Gastrocnemius medialis (tissue), 4 donors: ENCODE data around the gene ARMC7. TPM values are rescaled to one million over a fixed set of nuclear protein-coding genes. Genes with fewer than 3 reads are reported as not detected.
"Not testable (repeated sequence)": the region's sequence is repeated elsewhere in the genome, so short reads cannot be mapped to it uniquely, and the experiment has no call there.

Experiments
- ATAC-seq, 2 donors: fragments of 150-250 bp; one replicate each; pipeline ENCODE4 v1.9.1; 2016
- DNase-seq, 2 donors: peaks; one replicate each; pipeline ENCODE4 v3.0.0-alpha.2; 2019
- H3K27ac ChIP-seq, 4 donors: fragments of 200-600 bp; sonication (generic); 1 replicate in 1 of 4; 2 replicates in 3 of 4; pipeline ENCODE4 v1.5.1; 2016 to 2018; ENCODE audit warnings: mild to moderate bottlenecking in 2 of 4, moderate library complexity in 1 of 4
- H3K27me3 ChIP-seq, 3 donors: fragments of 200-600 bp; sonication (generic) in 2 of 3; 1 replicate in 1 of 3; 2 replicates in 2 of 3; pipeline versions ENCODE4 v1.5.1 to v1.6.0; 2016 to 2019; ENCODE audit warnings: mild to moderate bottlenecking in 1 of 3, moderate library complexity in 1 of 3
- H3K36me3 ChIP-seq, 2 donors: fragments of 200-600 bp; sonication (generic) in 1 of 2; one replicate each; pipeline ENCODE4 v1.5.1; 2017 to 2018
- H3K4me1 ChIP-seq, 2 donors: fragments of 200-600 bp; sonication (generic) in 1 of 2; one replicate each; pipeline ENCODE4 v1.5.1; 2016 to 2017; ENCODE audit warnings: mild to moderate bottlenecking in 2 of 2
- H3K4me3 ChIP-seq, 4 donors: fragments of 200-600 bp; sonication (generic) in 3 of 4; 1 replicate in 1 of 4; 2 replicates in 3 of 4; pipeline ENCODE4 v1.5.1; 2016 to 2019; ENCODE audit warnings: mild to moderate bottlenecking in 2 of 4
- H3K9me3 ChIP-seq, 3 donors: fragments of 200-600 bp; sonication (generic) in 2 of 3; 1 replicate in 1 of 3; 2 replicates in 2 of 3; pipeline ENCODE4 v1.5.1; 2016 to 2019
- CTCF ChIP-seq, 5 experiments: fragments of 450-650 bp in 3 of 5; fragments of 200-600 bp in 2 of 5; sonication (generic) in 2 of 5; IDR thresholded peaks in 4 of 5; conservative IDR thresholded peaks in 1 of 5; 1 replicate in 4 of 5; 2 replicates in 1 of 5; pipeline ENCODE4 v1.5.1; 2016 to 2019; ENCODE audit warnings: antibody characterized with exemption in 5 of 5, mild to moderate bottlenecking in 3 of 5, moderate library complexity in 3 of 5
- POLR2A ChIP-seq, 2 donors: fragments of 450-650 bp; IDR thresholded peaks; one replicate each; pipeline ENCODE4 v1.6.1; 2017; ENCODE audit warnings: antibody characterized with exemption in 2 of 2, mild to moderate bottlenecking in 2 of 2, moderate library complexity in 2 of 2
- in situ Hi-C, 4 donors: fragments of 200-750 bp; cut with MboI; loops; one replicate each; pipeline versions ENCODE4 v1.15.0 to v1.8.0; 2017; ENCODE audit warnings: low sequenced_read_pairs in 4 of 4
- intact Hi-C: fragments of 100-400 bp; cut with DNase I; formaldehyde crosslinking; loops from one replicate; pipeline ENCODE4 v1.15.1; 2023; ENCODE audit warnings: low total_unique reads
- total RNA-seq, 4 donors: library from RNA; depleted of rRNA; stranded (reverse); fragments of >200 nt; gene quantifications; one replicate each; pipeline versions ENCODE4 v1.1.0 to v1.2.3, GENCODE V29; 2016

The ARMC7 gene
- total RNA-seq, 4 donors from 2014 or later: 2.0 to 4.4 (median 3.0) TPM

DNA sequence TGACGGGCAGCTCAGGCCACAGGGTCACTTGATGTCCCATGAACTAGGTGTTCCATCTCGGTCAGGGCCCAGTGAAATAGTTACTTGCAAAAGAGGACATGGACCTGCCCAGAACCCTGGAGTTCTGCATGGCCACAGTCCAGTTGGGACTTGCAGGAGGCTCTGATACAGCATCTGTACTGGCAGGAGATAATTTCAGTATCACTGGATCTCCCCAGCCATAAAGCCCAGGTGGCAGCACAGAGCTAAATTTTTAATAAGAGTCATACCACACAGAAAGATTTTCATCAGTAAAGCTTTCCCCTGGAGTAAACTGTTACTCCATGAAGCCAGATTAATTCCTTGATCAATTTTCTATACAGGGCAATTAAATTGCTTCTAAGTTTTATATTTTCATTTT, 40.0 kb upstream of the ARMC7 start:
- intact Hi-C loops (loop anchor here (10.0 kb wide), 1 partner anchor 105 kb away; no protein-coding TSS in a partner anchor), in situ Hi-C loops (no loop called here)
- H3K4me1 ChIP-seq: peaks cover 7 to 14% of the 10 kb centered on the region in 2 donors
- no peaks in the 10 kb centered on the region for H3K27me3 ChIP-seq
- no peak for DNase-seq
- ATAC-seq: no peak
- H3K4me3 ChIP-seq: no peak overlapping the region
- no peaks in the 10 kb centered on the region for H3K9me3 ChIP-seq
- no peak overlapping the region for H3K27ac ChIP-seq
- H3K36me3 ChIP-seq: peaks cover 0 to 6% of the 10 kb centered on the region in 2 donors
- TF ChIP-seq POLR2A (IDR thresholded peaks at IDR 0.05): no peak
- no peak for TF ChIP-seq CTCF (IDR thresholded peaks at IDR 0.05 in 4 of 5, conservative IDR thresholded peaks at IDR 0.05 in 1 of 5)

GRCh38 chr17:75071478-75072271, 38.1 kb upstream of the ARMC7 start:
- in situ Hi-C loops, DNase-seq, H3K4me3 ChIP-seq, intact Hi-C loops, ATAC-seq, H3K9me3 ChIP-seq, H3K36me3 ChIP-seq, H3K27me3 ChIP-seq: not testable (repeated sequence)
- H3K27ac ChIP-seq: peak overlapping the region in 1 of 4 donors; percentile 14
- H3K4me1 ChIP-seq: peaks cover 7 to 14% of the 10 kb centered on the region in 2 donors

DNA sequence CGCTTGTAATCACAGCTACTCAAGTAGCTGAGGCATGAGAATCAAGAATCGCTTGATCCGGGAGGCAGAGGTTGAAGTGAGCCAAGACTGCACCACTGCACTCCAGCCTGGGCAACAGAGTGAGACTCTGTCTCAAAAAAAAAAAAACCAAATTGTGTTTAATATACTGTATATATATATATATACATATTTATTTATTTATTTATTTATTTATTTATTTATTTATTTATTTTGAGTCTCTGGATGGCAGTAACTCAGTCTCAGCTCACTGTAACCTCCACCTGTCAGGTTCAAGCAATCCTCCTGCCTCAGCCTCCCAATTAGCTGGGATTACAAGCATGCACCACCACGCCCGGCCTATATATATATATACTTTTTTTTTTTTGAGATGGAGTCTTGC, 36.9 kb upstream of the ARMC7 start:
- Histone ChIP-seq H3K4me1 (peaks cover 13 to 24% of the 10 kb centered on the region in 2 donors), H3K27ac (peak overlapping the region in 1 of 4 donors; percentile 9)
- H3K9me3 ChIP-seq, H3K27me3 ChIP-seq, in situ Hi-C loops, H3K36me3 ChIP-seq, H3K4me3 ChIP-seq, intact Hi-C loops, DNase-seq, ATAC-seq: not testable (repeated sequence)

DNA sequence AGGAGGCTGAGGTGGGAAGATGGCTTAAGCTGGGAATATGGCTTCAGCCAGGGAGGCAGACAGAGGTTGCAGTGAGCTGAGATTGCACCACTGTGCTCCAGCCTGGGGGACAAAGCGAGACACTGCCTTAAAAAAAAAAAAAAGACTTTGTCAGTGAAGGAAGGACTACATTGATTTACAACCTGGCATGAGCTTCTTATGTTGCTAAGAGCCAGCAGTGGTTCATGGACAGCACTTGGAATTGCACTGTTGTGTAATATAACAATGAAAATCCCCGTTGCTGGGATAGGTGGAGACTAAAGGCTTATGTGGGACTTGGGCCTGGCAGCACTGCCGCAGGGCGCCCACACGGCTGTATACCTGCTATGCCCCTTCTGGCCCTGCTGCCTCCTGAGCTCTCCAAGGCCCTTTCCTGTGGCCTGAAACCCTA, 36.1 kb upstream of the ARMC7 start:
- intact Hi-C loops (no loop called here), in situ Hi-C loops (no loop called here)
- ATAC-seq: peak; percentile 70 to 73

DNA sequence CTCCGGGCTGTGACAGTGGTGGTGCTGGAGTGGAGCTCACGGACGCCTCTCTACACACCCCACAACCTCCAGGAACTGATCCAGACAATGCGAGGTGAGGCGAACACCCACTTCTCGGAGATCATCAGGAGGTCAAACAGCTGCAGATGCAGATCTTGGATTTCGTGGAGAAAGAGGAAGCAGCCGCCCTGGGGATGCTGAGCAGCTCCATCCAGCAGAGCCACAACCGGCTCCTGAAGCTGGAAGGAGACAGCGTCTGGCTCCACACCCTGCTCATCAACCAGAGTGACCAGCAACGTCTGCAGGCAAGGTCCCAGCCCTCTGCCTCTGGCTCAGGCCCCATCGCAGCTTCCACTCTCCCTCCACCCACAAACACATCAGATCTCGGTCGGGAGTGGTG, 35.2 kb upstream of the ARMC7 start:
- Histone ChIP-seq H3K27ac (no peak overlapping the region), H3K4me3 (no peak overlapping the region), H3K9me3 (no peaks in the 10 kb centered on the region), H3K36me3 (no peaks in the 10 kb centered on the region), H3K4me1 (peaks cover 20 to 27% of the 10 kb centered on the region in 2 donors), H3K27me3 (no peaks in the 10 kb centered on the region)
- intact Hi-C loops (no loop called here), in situ Hi-C loops (no loop called here)
- no peak for DNase-seq
- no peak for ATAC-seq
- TF ChIP-seq POLR2A (IDR thresholded peaks at IDR 0.05) (no peak), CTCF (IDR thresholded peaks at IDR 0.05 in 4 of 5, conservative IDR thresholded peaks at IDR 0.05 in 1 of 5) (no peak)

More for the DNA sequence above, 36.1 kb upstream of the ARMC7 start:
- H3K36me3 ChIP-seq: no peaks in the 10 kb centered on the region
- no peaks in the 10 kb centered on the region for H3K9me3 ChIP-seq
- H3K27me3 ChIP-seq: no peaks in the 10 kb centered on the region
- no peak for TF ChIP-seq CTCF (IDR thresholded peaks at IDR 0.05 in 4 of 5, conservative IDR thresholded peaks at IDR 0.05 in 1 of 5)
- no peak overlapping the region for H3K4me3 ChIP-seq
- H3K4me1 ChIP-seq: peaks cover 14 to 27% of the 10 kb centered on the region in 2 donors
- peak overlapping the region in 3 of 4 donors; percentile 13 to 41 (median 18) for H3K27ac ChIP-seq
- peak in 1 of 2 donors; percentile 50 for DNase-seq
